Measurements from ENCODE around the gene NDUFAF5.

DNA sequence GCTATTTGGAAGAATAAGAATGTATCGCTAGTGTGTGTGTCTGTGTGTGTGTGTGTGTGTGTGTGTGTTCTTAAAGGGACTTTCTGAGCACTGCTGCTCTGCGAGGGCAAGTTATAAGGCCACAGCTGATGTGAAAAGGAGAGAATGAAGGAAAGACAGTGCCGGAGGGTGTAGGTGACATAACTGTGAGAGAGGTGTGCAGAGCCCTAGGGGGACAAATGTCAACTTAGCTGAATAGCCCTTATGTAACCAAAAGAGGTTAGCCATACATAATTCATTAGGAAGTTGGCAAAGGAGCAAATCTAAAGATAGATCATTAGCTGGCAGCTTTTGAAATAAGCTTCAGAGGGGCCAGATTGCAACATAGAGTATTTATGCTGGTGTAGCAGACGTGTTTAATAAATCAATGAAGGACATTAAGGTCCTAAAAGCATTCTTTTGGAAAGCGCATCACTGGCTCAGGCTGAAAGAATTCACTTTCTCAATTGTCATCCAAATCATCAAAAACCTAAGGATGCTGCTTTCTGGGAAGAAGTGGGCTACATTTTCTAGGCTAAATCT, 81.0 kb downstream of the NDUFAF5 start:
- TF ChIP-seq EZH2 (IDR thresholded peaks at IDR 0.05; ENCODE audit: low read depth, low read length, severe bottlenecking) (no peak), BRCA1 (IDR thresholded peaks at IDR 0.05; ENCODE audit: low read depth, low read length) (no peak), RAD21 (IDR thresholded peaks at IDR 0.05 in 1 of 2, conservative IDR thresholded peaks at IDR 0.05 in 1 of 2; ENCODE audit: low read depth in 2 of 2, low read length in 2 of 2) (no peak), ZNF274 (IDR thresholded peaks at IDR 0.05; ENCODE audit: borderline replicate concordance, extremely low read depth, low read length) (no peak)
- TF ChIP-seq, protein P1, sequence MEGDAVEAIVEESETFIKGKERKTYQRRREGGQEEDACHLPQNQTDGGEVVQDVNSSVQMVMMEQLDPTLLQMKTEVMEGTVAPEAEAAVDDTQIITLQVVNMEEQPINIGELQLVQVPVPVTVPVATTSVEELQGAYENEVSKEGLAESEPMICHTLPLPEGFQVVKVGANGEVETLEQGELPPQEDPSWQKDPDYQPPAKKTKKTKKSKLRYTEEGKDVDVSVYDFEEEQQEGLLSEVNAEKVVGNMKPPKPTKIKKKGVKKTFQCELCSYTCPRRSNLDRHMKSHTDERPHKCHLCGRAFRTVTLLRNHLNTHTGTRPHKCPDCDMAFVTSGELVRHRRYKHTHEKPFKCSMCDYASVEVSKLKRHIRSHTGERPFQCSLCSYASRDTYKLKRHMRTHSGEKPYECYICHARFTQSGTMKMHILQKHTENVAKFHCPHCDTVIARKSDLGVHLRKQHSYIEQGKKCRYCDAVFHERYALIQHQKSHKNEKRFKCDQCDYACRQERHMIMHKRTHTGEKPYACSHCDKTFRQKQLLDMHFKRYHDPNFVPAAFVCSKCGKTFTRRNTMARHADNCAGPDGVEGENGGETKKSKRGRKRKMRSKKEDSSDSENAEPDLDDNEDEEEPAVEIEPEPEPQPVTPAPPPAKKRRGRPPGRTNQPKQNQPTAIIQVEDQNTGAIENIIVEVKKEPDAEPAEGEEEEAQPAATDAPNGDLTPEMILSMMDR (IDR thresholded peaks at IDR 0.05; ENCODE audit: control extremely low read depth in 1 of 3, insufficient read depth in 1 of 3, low read depth in 1 of 3, low read length in 3 of 3) = no peak
